Duodenal mucosa (tissue), 2 donors: ENCODE results near the gene PDE2A.

ENCODE experiments used
- H3K27ac ChIP-seq: one replicate; pipeline ENCODE4 v1.7.0; 2013; ENCODE audit warnings: low read depth, low read length
- H3K27me3 ChIP-seq, 2 donors: one replicate each; pipeline ENCODE4 v1.7.0; 2013; ENCODE audit warnings: low read length in 2 of 2, control low read depth in 1 of 2; ENCODE audit not compliant: insufficient read depth in 2 of 2, control insufficient read depth in 1 of 2
- H3K36me3 ChIP-seq, 2 donors: one replicate each; pipeline ENCODE4 v1.7.0; 2013; ENCODE audit warnings: low read length in 2 of 2, control low read depth in 1 of 2; ENCODE audit not compliant: insufficient read depth in 2 of 2, control insufficient read depth in 1 of 2
- H3K4me1 ChIP-seq, 2 donors: one replicate each; pipeline ENCODE4 v1.7.0; 2013; ENCODE audit warnings: low read length in 2 of 2, control low read depth in 1 of 2; ENCODE audit not compliant: insufficient read depth in 2 of 2, control insufficient read depth in 1 of 2
- H3K4me3 ChIP-seq, 2 donors: one replicate each; pipeline ENCODE4 v1.7.0; 2013; ENCODE audit warnings: low read length in 2 of 2, low read depth in 1 of 2
- H3K9ac ChIP-seq, 2 donors: one replicate each; pipeline ENCODE4 v1.7.0; 2013; ENCODE audit warnings: low read length in 2 of 2, low read depth in 1 of 2
- H3K9me3 ChIP-seq, 2 donors: one replicate each; pipeline ENCODE4 v1.7.0; 2013; ENCODE audit warnings: low read length in 2 of 2, control low read depth in 1 of 2; ENCODE audit not compliant: control insufficient read depth in 1 of 2

Gene PDE2A

DNA sequence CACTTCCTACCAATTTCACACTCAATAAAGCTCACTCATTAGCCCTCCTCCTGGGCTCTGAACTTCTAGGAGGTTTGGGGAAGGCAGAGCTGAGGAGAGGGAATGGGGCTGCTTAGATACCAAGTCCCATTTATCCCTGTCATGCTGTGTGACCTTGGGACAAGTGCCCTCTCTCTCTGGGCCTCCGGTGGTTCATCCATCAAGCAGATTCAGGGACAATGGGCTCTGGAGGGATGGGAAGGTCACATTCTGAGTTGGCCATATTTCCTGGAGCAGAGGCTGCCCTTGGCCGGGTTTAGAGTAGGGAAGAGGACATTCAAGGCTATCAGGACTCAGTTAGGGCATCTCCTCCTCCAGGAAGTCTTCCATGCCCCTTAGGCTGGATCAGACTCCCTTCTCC is 66.7 kb downstream of the PDE2A start:
- H3K9ac ChIP-seq, result no peak overlapping the region
- no peak overlapping the region for H3K27ac ChIP-seq

DNA sequence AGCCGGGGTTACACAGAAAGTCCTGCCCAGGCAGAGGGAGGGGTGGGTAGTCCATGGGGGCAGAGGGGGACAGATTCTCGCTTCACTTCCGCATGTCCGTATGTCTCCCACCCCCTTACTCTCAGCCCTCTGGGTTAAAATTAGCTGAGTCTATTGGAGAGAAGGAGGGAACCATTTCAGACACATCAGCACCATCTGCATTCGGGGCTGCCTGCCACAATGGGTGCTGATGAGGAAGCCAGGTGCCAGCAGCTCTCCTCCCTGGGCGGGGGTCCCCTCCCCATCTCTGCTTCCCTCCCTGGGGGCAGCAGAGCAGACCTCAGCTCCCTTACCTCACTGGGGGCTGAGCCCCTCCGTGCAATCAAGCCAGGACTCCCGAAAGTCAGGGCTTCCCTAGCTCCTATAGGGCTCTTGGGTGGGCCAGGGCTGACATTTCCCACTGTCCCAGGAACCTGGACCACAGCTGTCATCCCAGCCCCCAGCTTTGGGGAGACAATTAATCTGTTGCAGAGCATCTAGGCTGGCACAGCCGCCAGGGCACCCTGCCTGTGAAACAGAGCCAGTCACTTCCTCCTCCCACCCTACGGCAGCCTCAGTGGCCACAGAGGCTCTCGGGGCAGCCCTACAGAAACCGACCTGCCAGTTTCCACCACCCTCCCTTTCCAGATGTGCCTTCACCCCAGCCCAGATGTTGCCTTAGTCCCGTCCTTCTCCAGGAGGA is 67.3 kb downstream of the PDE2A start:
- Histone ChIP-seq H3K4me1 (peaks cover 4% of the 10 kb centered on the region in 2 donors), H3K4me3 (no peak overlapping the region), H3K36me3 (no peaks in the 10 kb centered on the region), H3K27me3 (peaks cover 0 to 17% of the 10 kb centered on the region in 2 donors), H3K9ac (no peak overlapping the region), H3K27ac (no peak overlapping the region), H3K9me3 (no peaks in the 10 kb centered on the region)

More for the DNA sequence above, 66.7 kb downstream of the PDE2A start:
- Histone ChIP-seq H3K36me3 (no peaks in the 10 kb centered on the region), H3K9me3 (no peaks in the 10 kb centered on the region), H3K27me3 (peaks cover 0 to 17% of the 10 kb centered on the region in 2 donors), H3K4me3 (no peak overlapping the region), H3K4me1 (peaks cover 4 to 9% of the 10 kb centered on the region in 2 donors)

DNA sequence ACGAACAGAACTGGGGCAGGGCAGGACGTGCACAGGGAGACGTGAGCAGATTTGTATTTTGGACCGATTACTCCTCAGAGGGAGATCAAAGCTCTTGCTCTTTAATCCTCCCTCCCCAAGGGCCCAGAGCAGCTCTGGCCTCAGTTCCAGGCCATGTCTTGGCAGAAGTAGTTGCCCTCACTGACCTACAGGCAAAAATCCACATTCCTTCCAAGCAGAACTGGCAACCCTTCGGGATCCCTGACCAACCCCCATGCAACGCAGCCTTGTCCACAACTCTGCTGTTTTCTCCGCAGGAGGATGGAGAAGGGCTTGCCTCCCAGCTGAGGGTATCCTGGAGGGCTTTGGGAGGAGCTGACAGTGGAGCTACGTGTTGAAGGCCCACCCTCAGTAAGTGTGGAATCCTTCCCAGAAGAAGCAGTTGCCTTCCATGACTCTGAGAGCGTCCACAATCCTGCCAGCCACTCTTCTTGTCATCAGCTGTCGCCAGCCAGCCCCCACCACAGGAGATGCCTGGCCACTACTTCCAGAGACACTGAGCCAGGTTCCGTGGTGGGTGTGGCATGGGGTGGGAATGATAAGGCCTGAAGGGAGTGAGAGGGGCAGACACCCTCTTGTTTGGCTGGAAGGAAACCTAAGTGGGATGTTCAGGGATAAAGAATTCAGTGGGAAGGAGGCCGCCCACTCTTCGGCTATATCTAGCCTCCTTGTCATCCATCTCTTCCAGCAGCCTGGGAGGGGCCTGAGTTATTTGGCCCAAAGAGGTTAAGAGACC is 68.1 kb downstream of the PDE2A start:
- Histone ChIP-seq H3K4me1 (peaks cover 0 to 4% of the 10 kb centered on the region in 2 donors), H3K9ac (no peak overlapping the region), H3K27me3 (peaks cover 0 to 14% of the 10 kb centered on the region in 2 donors), H3K9me3 (no peaks in the 10 kb centered on the region), H3K27ac (no peak overlapping the region), H3K4me3 (no peak overlapping the region), H3K36me3 (no peaks in the 10 kb centered on the region)

DNA sequence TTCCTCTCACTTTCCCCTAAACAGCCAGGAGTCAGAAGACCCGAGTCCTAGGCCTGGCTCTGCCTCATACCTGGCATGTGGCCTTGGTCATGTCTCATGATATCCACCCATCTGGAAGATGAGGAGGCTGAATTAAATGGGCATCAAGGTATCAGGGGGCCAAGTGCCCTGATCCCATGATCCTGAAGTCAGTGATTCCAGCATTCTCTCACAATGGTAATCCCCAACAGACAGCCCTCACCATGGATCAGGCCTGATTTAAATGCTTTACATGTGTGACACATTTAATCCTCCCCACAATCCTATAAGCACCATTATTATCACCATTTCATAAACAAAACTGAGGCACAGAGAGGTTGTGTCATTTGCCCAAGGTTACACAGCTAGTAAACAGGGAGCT is 70.0 kb downstream of the PDE2A start:
- H3K9ac ChIP-seq, result no peak overlapping the region
- H3K27me3 ChIP-seq, result peaks cover 0 to 6% of the 10 kb centered on the region in 2 donors
- H3K4me3 ChIP-seq, result no peak overlapping the region
- no peaks in the 10 kb centered on the region for H3K9me3 ChIP-seq
- H3K4me1 ChIP-seq, result peaks cover 0 to 4% of the 10 kb centered on the region in 2 donors
- H3K27ac ChIP-seq, result no peak overlapping the region
- no peaks in the 10 kb centered on the region for H3K36me3 ChIP-seq

DNA sequence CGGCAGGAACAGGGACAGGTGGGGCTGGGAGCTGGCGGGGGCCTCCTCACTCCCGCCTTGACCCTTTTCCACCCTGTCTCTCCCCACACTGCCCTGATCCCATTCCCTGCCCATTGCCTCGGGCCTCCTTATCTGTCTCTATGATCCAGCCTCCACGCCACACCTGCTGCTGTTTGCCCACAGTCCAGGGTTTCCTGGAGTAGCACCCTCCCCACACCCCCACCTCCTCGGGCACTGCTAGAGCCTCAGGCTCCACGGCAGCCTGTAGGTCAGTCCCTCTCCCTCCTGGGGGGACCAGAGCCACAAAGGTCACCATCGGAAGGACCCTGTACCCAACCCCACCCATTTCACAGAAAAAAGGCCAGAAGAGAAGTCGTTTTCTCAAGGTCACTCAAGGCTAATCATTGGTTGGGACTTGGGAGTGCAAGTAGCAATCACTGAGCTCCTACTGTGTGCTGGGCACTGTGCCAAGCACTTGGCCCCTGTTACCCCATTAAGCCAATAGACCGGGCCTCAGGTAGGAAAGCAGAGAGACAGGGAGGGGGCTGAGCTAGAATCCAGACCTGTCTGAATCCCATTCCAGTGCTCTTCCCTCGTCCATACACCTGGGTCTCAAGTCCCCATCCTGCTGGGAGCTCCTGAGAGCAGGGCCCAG is 71.8 kb downstream of the PDE2A start:
- Histone ChIP-seq H3K9me3 (no peaks in the 10 kb centered on the region), H3K36me3 (no peaks in the 10 kb centered on the region), H3K27me3 (peaks cover 0 to 6% of the 10 kb centered on the region in 2 donors), H3K4me3 (no peak overlapping the region), H3K4me1 (peaks cover 0 to 4% of the 10 kb centered on the region in 2 donors), H3K27ac (no peak overlapping the region), H3K9ac (no peak overlapping the region)

DNA sequence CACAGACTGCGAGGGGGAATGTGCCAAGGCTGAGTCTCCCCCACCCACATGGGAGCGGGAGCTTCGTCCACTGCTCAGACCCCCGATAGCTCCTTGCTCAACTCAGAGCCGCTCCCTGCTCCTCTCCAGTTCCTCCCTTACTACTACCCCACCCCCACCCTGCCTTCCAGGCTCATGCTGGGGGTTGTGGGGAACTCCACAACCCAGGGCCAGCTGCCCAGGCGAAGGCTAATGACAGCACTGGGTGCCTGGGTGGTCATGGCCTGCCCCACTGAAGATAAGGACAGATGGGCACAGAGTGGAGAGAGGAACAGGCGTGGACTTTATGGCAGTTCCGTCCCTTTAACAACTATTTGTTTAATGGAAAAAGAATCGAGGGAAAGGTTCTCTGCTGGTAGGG is 73.7 kb downstream of the PDE2A start:
- Histone ChIP-seq H3K9ac (no peak overlapping the region), H3K9me3 (no peaks in the 10 kb centered on the region), H3K36me3 (no peaks in the 10 kb centered on the region), H3K27me3 (peaks cover 0 to 4% of the 10 kb centered on the region in 2 donors), H3K4me3 (no peak overlapping the region), H3K4me1 (peaks cover 0 to under 1% of the 10 kb centered on the region in 2 donors), H3K27ac (no peak overlapping the region)

- H3K4me3 ChIP-seq, result no peak overlapping the region
- H3K27ac ChIP-seq, result no peak overlapping the region
- no peaks in the 10 kb centered on the region for H3K36me3 ChIP-seq
- peaks cover 0 to 3% of the 10 kb centered on the region in 2 donors for H3K27me3 ChIP-seq
- no peaks in the 10 kb centered on the region for H3K9me3 ChIP-seq
- H3K4me1 ChIP-seq, result no peaks in the 10 kb centered on the region
- H3K9ac ChIP-seq, result no peak overlapping the region
Observed at GRCh38 chr11:72599325-72600117, 74.7 kb downstream of the PDE2A start.

DNA sequence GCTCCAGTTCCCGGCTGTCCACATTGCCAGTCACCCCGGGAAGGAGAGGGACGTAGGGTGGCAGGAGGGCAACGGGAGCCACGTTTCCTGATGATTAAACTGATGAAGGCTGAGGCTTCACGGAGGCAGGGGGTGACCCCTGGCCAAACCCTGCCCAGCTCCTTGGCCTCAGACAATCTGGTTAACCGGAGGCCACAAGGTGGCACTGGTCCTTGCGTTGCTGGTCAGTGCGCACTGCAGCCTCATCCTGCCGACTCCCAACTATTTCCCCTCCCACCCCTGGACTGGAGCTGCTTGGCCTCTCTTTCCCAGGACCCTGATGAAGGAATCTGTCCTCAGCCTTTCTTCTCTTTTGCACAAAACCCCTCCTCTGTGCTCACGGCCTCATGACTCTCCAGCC is 75.3 kb downstream of the PDE2A start:
- H3K36me3 ChIP-seq, result no peaks in the 10 kb centered on the region
- no peak overlapping the region for H3K9ac ChIP-seq
- H3K4me3 ChIP-seq, result no peak overlapping the region
- peaks cover 0 to 5% of the 10 kb centered on the region in 2 donors for H3K27me3 ChIP-seq
- no peaks in the 10 kb centered on the region for H3K9me3 ChIP-seq
- H3K27ac ChIP-seq, result no peak overlapping the region
- H3K4me1 ChIP-seq, result no peaks in the 10 kb centered on the region

- peaks cover 0 to 8% of the 10 kb centered on the region in 2 donors for H3K27me3 ChIP-seq
- no peaks in the 10 kb centered on the region for H3K36me3 ChIP-seq
- H3K4me3 ChIP-seq, result no peak overlapping the region
- H3K4me1 ChIP-seq, result no peaks in the 10 kb centered on the region
- no peak overlapping the region for H3K27ac ChIP-seq
- no peak overlapping the region for H3K9ac ChIP-seq
- H3K9me3 ChIP-seq, result no peaks in the 10 kb centered on the region
Observed at GRCh38 chr11:72598466-72598865, 75.8 kb downstream of the PDE2A start.
